ENCODE measurements around the gene FAM241A.
"Not testable (repeated sequence)": the region's sequence is repeated elsewhere in the genome, so short reads cannot be mapped to it uniquely, and the experiment has no call there.

Gene FAM241A

GRCh38 chr4:112175840-112176239, 30.6 kb downstream of the FAM241A start:
- DNase-seq = no peak

GRCh38 chr4:112176596-112176995, 31.3 kb downstream of the FAM241A start:
- no peak for DNase-seq

- DNase-seq = not testable (repeated sequence)
These were observed 33.5 kb downstream of the FAM241A start for GRCh38 chr4:112178741-112179140.

GRCh38 chr4:112181358-112182000, 36.2 kb downstream of the FAM241A start:
- no peak for DNase-seq

- no peak for DNase-seq
These were observed 37.4 kb downstream of the FAM241A start for GRCh38 chr4:112182604-112183003.

- no peak for DNase-seq
These were observed 38.0 kb downstream of the FAM241A start for GRCh38 chr4:112183252-112183651.

GRCh38 chr4:112184438-112184837, 39.2 kb downstream of the FAM241A start:
- DNase-seq = no peak

- DNase-seq = no peak
These were observed 40.1 kb downstream of the FAM241A start for GRCh38 chr4:112185334-112185733.

- no peak for DNase-seq
These were observed 40.8 kb downstream of the FAM241A start for GRCh38 chr4:112185740-112186670.

GRCh38 chr4:112189754-112190153, 44.5 kb downstream of the FAM241A start:
- DNase-seq = no peak

GRCh38 chr4:112190684-112191083, 45.4 kb downstream of the FAM241A start:
- no peak for DNase-seq

GRCh38 chr4:112196461-112196860, 51.2 kb downstream of the FAM241A start:
- peak; percentile 45 to 66 for DNase-seq

GRCh38 chr4:112199041-112199440, 53.8 kb downstream of the FAM241A start:
- no peak for DNase-seq

GRCh38 chr4:112201915-112202505, 56.8 kb downstream of the FAM241A start:
- DNase-seq = peak in 1 of 2 experiments; percentile 20

GRCh38 chr4:112203593-112203992, 58.3 kb downstream of the FAM241A start:
- DNase-seq = no peak

GRCh38 chr4:112206431-112206830, 61.2 kb downstream of the FAM241A start:
- DNase-seq = no peak

- not testable (repeated sequence) for DNase-seq
These were observed 63.2 kb downstream of the FAM241A start for GRCh38 chr4:112208137-112209095.

- no peak for DNase-seq
These were observed 65.5 kb downstream of the FAM241A start for GRCh38 chr4:112210777-112211176.

GRCh38 chr4:112213091-112213490, 67.8 kb downstream of the FAM241A start:
- DNase-seq = no peak

GRCh38 chr4:112213856-112214255, 68.6 kb downstream of the FAM241A start:
- DNase-seq = no peak

GRCh38 chr4:112214390-112215264, 69.4 kb downstream of the FAM241A start:
- DNase-seq = peak in 1 of 2 experiments; percentile 7

Measured in NCI-H524 (cell line).